Ascending aorta (tissue), 2 donors: Measurements from ENCODE around the gene CHRNE. TPM values are rescaled to one million over a fixed set of nuclear protein-coding genes. Genes with fewer than 3 reads are reported as not detected.

Source experiments
- DNase-seq, 2 donors: peaks; one replicate each; pipeline ENCODE4 v3.0.0-alpha.2; 2019; ENCODE audit warnings: low spot score in 2 of 2
- H3K27ac ChIP-seq, 2 donors: fragments of 200-600 bp; sonication (generic); one replicate each; pipeline ENCODE4 v1.5.1; 2016 to 2017; ENCODE audit warnings: mild to moderate bottlenecking in 1 of 2
- H3K27me3 ChIP-seq: fragments of 200-600 bp; sonication (generic); one replicate; pipeline ENCODE4 v1.5.1; 2017
- H3K36me3 ChIP-seq, 2 donors: fragments of 200-600 bp; sonication (generic); one replicate each; pipeline ENCODE4 v1.5.1; 2016
- H3K4me1 ChIP-seq, 2 donors: fragments of 200-600 bp; sonication (generic); one replicate each; pipeline ENCODE4 v1.5.1; 2016 to 2017; ENCODE audit warnings: mild to moderate bottlenecking in 1 of 2
- H3K4me3 ChIP-seq, 2 donors: fragments of 200-600 bp; sonication (generic); one replicate each; pipeline ENCODE4 v1.5.1; 2016 to 2017; ENCODE audit warnings: mild to moderate bottlenecking in 1 of 2
- H3K9me3 ChIP-seq, 2 donors: fragments of 200-600 bp; sonication (generic); one replicate each; pipeline ENCODE4 v1.5.1; 2016
- CTCF ChIP-seq, 3 experiments: fragments of 200-600 bp in 2 of 3; fragments of 450-650 bp in 1 of 3; sonication (generic) in 2 of 3; IDR thresholded peaks; one replicate each; pipeline ENCODE4 v1.5.1; 2016 to 2019; ENCODE audit warnings: antibody characterized with exemption in 3 of 3, mild to moderate bottlenecking in 1 of 3, moderate library complexity in 1 of 3
- intact Hi-C: fragments of 100-400 bp; cut with DNase I; formaldehyde crosslinking; loops from one replicate; pipeline ENCODE4 v1.15.1; 2023
- total RNA-seq: library from RNA; depleted of rRNA; stranded (reverse); fragments of >200 nt; gene quantifications from one replicate; pipeline ENCODE4 v1.1.0, GENCODE V29; 2016

CHRNE gene
- total RNA-seq, 1 donor from 2014 or later, result not detected

GRCh38 chr17:4856271-4856936, 46.5 kb downstream of the CHRNE start:
- intact Hi-C loops, result no loop called here
- Histone ChIP-seq H3K27me3 (no peaks in the 10 kb centered on the region), H3K9me3 (no peaks in the 10 kb centered on the region), H3K4me3 (no peak overlapping the region), H3K4me1 (peaks cover 0 to 13% of the 10 kb centered on the region in 2 donors), H3K36me3 (peaks cover 0 to 5% of the 10 kb centered on the region in 2 donors), H3K27ac (no peak overlapping the region)
- no peak for DNase-seq
- TF ChIP-seq CTCF (IDR thresholded peaks at IDR 0.05), result no peak

- Histone ChIP-seq H3K36me3 (no peaks in the 10 kb centered on the region), H3K9me3 (no peaks in the 10 kb centered on the region), H3K27me3 (no peaks in the 10 kb centered on the region), H3K4me1 (peaks cover 0 to 13% of the 10 kb centered on the region in 2 donors), H3K27ac (no peak overlapping the region), H3K4me3 (no peak overlapping the region)
- no peak for TF ChIP-seq CTCF (IDR thresholded peaks at IDR 0.05)
- intact Hi-C loops, result no loop called here
- no peak for DNase-seq
Measured at GRCh38 chr17:4854111-4854681, 48.7 kb downstream of the CHRNE start.

GRCh38 chr17:4853208-4853671, 49.7 kb downstream of the CHRNE start:
- Histone ChIP-seq H3K27ac (no peak overlapping the region), H3K4me1 (peaks cover 0 to 6% of the 10 kb centered on the region in 2 donors), H3K4me3 (no peak overlapping the region), H3K27me3 (no peaks in the 10 kb centered on the region), H3K36me3 (no peaks in the 10 kb centered on the region), H3K9me3 (no peaks in the 10 kb centered on the region)
- DNase-seq, result no peak
- intact Hi-C loops, result no loop called here
- no peak for TF ChIP-seq CTCF (IDR thresholded peaks at IDR 0.05)

GRCh38 chr17:4852567-4853207, 50.2 kb downstream of the CHRNE start:
- no peak for TF ChIP-seq CTCF (IDR thresholded peaks at IDR 0.05)
- H3K27me3 ChIP-seq, result no peaks in the 10 kb centered on the region
- DNase-seq, result no peak
- no peak overlapping the region for H3K27ac ChIP-seq
- H3K4me3 ChIP-seq, result no peak overlapping the region
- H3K36me3 ChIP-seq, result no peaks in the 10 kb centered on the region
- H3K4me1 ChIP-seq, result peaks cover 0 to 2% of the 10 kb centered on the region in 2 donors
- intact Hi-C loops, result no loop called here
- H3K9me3 ChIP-seq, result no peaks in the 10 kb centered on the region

- intact Hi-C loops, result no loop called here
- no peak for TF ChIP-seq CTCF (IDR thresholded peaks at IDR 0.05)
- Histone ChIP-seq H3K4me1 (no peaks in the 10 kb centered on the region), H3K4me3 (no peak overlapping the region), H3K27ac (no peak overlapping the region), H3K9me3 (no peaks in the 10 kb centered on the region), H3K36me3 (no peaks in the 10 kb centered on the region), H3K27me3 (no peaks in the 10 kb centered on the region)
- DNase-seq, result no peak
Measured at GRCh38 chr17:4851084-4851483, 51.8 kb downstream of the CHRNE start.
